Stimulated activated CD4-positive, alpha-beta T cell treated with anti-CD3 and anti-CD28 coated beads, TNF-alpha, amount 100 ng/mL, for 4 hours (primary cell): ENCODE data around the gene USP49.
A peak's percentile ranks its signal among the peaks of the same experiment; 100 is the strongest.

Experiments used
- DNase-seq, 3 experiments: peaks; one replicate each; pipeline ENCODE4 v3.0.0-alpha.2; 2020; ENCODE audit warnings: low read depth in 3 of 3

The USP49 gene

DNA sequence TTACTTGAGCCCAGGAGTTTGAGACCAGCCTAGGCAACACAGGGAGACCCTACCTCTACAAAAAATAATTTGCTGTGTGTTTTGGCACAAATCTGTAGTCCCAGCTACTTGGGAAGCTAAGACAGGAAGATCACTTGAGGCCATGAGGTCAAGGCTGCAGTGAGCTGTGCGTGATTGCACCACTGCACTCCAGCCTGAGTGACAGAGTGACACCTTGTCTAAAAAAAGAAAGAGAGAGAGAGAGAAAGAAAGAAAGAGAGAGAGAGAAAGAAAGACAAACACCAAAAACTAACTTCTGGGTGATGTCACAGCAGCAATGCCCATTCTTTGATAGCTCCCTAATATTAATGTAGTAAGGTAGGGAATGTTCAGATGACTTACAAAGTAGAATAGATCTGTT lies 20.4 kb downstream of the USP49 start:
- no peak for DNase-seq

DNA sequence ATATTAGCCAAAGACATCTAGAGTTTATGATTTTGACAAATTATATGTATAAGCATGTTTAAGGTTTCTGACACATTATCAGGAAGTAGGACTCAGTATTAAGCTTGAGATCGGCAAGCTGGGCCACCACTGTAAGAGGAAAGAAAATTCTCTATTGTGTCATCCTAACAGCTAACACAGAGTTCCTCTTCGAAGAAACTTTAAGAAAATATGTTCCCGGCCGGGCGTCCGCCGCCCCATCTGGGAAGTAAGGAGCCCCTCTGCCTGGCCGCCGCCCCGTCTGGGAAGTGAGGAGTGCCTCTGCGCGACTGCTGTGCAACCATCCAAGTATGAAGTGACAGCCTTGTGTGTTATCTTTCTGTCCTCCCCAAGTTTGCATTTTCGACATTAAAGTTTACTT lies 23.0 kb downstream of the USP49 start:
- no peak for DNase-seq

DNA sequence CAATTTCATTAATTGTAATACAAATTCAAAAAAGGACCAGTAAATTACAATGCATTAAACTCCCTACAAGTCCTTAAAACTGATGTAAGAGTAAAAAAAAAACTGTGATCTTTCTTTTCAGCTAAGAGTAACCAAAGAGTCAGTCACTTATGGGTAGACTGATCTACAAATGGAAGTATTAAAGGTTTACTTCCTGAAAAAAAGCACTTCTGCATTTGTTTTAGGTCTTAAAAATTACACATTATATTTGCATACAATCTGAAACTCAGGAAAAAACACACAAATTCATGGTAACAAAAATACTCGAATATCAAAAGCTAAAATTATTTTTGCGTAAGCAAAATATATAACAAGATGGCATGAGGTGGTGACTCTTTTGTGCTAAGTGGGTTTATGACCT lies 23.5 kb downstream of the USP49 start:
- no peak for DNase-seq

DNA sequence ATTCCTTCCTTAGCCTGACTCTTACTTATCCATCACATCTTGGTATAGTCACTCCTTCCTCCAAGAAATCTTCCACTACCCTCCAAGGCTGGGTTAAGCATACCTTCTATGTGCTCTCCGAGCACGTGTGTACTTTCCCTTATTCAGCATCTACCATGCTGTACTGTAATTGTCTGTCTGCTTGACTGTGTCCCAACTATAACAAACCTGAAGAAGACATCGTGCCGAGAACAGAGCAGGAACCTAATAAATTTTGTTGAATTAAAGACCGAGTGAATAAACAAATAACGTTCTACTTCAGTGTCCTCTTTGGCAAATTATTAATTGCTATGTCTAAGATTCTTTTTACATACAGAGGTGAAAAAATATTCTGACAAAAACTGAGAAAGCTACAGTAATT lies 35.8 kb downstream of the USP49 start:
- no peak for DNase-seq

DNA sequence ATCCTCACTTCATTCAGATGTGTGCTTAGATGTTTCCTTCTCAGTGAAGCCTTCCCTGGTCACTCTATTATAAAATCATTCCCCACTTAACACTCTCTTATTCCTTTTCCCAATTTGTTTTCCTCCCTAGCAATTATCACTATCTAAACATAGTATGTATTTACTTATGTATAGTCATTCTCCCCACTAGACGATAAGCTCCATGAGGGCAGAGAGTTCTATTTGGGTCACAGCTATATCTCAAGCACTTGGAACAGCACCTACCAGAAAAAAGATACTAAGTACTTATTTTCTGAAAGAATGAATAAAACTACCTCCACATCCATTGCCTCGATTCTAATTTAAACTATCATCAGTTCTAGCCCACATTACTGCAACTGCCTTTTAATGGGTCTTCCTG lies 36.5 kb downstream of the USP49 start:
- no peak for DNase-seq

DNA sequence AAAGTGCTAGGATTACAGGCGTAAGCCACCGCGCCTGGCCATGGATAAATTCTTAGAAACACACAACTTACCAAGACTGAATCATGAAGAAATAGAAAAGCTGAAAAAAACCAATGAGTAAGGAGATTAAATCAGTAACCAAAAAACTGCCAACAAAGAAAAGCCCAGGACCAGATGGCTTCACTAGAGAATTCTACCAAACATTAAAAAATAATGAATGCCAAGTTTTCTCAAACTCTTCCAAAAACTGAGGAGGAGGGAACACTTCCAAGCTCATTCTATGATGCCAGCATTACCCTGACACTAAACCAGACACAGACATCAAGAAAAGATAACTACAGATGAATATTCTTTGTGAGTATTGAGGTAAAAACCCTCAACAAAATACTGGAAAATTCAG lies 44.3 kb downstream of the USP49 start:
- DNase-seq: no peak

DNA sequence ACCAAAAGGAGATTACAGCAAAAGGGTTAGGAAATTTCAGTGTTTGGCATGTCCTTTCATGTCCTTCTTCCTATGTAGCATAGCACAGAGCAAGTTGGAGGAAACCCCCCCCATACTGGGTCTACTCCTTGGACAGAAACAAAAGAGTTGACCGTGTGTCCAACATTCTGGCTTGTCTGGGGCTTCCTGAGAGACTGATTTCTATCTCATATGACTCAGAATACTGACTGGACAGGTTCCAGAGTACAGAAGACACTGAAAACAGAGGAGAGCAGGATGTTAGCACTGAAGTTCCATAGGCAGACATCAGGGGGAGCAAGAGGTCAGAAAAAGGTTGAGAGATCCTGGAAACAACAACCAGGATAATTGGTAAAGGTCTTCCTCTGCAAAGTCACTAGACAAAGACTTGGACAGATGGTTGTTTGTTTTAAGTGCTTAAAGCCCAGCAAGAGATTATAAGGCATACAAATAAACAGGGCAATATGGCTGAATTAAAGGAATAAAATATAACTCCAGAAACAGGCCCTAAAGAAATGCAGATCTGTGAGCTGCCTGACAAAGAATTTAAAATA lies 48.4 kb downstream of the USP49 start:
- DNase-seq: peak in 2 of 3 experiments; percentile 15 to 23

DNA sequence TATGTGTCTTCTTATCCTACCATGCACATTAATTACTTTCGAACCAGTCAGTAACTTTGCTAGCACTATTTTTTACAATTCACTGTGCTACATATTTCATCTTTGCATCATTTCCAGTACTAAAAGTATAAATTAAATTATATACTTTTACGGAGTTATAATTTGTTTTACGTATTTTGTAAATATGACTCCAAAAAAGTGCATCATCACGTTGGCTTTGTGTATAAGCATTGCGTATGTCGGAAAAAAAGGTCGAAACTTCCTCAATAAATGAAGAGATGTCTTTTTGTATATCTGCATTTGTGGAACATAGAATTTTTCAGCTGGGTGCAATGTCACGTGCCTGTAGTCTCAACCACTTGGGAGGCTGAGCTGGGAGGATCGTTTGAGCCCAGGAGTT lies 52.0 kb downstream of the USP49 start:
- DNase-seq: no peak

DNA sequence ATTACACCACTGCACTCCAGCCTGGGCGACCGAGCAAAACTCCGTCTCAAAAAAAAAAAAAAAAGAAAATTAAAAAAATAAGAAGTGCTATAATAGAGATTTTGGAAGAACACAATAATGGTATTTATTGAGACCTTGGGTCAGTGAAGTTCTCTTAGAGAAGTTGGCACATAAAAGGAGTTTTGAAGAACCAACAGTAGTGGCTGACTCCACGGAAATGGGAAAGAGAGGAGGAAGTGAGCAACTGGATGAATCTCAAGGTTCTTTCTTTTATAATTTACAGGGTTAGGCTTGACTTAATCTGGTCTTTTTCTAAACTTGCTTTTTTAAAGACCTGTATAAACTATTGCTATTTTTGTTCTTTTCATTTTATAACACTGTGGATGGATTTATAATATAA lies 54.8 kb downstream of the USP49 start:
- DNase-seq: no peak

DNA sequence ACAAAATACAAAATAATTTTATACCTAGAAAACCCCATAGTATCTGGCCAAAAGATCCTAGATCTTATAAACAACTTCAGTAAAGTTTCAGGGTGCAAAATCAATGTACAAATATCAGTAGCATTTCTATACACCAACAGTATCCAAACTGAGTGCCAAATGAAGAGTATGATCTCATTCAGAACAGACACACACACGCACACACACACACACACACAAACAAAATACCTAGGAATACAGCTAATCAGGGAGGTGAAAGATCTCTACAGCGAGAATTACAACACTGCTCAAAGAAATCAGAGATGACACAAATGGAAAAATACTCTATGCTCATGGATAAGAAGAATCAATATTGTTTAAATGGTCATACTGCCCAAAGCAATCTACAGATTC lies 58.5 kb downstream of the USP49 start:
- DNase-seq: no peak

DNA sequence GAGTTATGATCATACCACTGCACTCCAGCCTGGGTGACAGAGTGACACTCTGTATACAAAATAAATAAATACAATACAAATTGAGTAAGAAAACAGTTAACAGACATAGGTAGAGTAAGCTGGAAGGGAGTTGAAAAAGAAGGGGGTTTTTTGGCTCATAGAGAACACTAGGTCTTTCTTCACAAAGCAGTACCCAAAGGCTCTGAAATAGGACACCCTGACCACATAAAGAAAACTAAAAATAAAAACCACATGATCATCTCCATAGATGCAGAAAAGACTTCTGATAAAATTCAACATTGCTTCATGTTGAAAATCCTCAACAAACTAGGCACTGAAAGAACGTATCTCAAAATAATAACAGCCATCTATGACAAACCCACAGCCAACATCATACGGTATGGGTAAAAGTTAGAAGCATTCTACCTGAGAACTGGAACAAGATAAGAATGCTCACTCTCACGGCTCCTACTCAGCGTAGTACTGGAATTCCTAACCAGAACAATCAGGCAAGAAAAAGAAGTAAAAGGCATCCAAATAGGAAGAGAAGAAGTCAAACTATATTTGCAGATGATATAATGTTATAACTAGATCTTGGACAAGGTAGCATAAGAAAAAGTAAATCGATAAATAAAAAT lies 59.0 kb downstream of the USP49 start:
- no peak for DNase-seq

DNA sequence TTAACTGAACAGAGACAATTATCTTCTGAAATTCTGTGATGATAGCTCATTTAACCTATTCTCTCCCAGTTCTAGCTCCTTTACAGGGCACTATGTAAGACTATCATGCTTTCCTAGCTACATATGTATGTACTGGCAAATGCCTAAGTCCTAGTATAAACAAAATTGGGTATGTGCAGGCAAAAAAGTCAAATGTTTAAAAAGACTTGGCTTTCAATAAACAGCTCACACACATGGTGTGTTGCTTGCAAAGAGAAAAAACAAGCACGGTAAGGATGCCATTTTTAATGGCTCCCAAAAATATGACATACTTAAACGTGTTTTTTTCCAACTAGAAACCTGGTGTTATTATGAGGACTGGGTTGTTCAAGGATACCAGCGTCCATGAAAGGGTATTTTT lies 62.9 kb downstream of the USP49 start:
- DNase-seq: no peak

DNA sequence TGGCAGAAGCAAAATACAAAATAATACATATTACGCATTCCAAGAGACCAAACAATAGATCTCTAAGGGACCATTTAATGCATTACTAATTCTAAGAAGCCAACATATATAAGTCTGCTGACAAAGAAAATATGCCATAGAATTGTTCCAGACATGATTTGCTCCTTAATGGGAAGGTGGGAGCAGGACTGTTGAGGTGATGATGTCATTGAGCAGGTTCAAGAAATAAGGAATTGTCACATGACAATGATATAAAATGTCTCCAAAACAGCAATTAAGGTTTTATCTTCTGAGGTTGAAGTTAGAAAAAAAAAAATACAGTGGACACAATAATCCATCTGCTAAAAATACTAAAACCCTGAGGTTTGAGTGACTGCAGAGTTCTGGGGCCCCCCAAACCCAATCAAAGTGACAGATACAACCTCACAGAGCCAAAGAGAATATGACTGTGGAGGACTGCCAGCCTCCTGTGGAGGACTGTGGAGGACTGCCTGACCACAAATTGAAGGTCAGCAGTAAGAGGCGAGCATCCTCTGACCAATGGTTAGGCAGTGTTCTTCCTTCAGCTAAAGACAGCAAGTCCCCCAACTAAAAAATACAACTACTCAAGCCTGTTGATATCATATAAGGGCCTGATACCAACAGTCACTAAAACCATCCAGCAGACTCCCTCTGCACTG lies 68.7 kb downstream of the USP49 start:
- DNase-seq: no peak

DNA sequence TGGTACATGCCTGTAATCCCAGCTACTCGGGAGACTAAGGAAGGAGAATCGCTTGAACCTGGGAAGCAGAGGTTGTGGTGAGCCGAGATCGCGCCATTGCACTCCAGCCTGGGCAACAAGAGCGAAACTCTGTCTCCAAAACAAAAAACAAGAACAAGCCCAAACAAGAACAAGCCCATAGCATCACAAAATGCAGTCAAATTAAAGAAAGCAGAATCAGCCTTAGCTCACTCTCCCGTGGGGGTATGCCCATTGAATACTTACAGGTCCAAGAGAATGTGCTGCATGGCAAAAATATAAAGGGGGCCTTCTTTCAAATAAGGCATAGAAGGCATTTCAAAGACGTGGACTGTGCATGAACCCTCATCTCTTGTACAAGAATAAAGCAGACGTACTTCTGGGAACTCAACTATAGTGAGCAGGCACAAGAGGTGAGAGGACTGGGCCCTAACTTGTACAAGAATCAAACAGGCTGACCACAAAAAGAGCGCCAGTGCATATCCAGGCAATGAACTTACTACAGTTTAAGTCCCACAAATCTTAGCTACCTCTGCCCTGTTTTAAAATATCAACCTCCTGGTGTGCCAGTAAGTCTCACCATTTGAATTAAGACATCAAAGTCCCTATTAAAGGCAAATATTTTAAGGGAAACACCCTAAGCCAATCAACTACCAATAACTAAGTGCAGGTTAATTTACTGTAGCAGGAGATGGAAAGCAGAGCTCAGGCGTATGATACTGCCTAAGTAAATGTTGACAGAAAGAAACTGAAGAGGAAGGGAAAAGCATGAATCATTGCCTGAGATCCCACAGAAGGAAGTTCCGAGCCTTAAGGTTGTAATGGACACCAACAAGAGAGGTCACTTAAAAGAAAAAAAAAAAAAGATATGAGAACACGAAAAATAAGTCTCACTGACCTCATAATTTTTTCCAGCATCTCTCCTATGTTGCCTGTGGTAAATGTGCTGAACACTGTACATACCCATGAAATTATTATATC lies 70.3 kb downstream of the USP49 start:
- DNase-seq: no peak

DNA sequence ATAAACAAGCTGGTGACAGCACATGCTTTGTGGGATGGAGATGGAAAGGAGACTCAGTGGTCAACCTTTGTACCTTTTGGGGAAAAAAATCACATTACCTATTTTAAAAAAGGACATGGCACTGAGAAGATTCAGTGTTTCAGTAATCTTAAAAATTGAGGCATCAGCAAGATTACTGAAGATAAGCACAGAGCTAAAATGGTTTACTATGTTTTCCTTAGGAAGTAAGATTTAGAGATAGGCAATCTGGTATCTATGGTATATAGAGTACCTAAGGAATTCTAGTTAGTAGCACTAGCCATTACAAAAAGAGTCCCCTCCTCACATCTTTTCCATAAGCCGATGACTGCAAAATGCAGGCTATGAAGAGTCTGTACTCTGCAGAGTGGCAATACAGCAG lies 72.0 kb downstream of the USP49 start:
- no peak for DNase-seq

DNA sequence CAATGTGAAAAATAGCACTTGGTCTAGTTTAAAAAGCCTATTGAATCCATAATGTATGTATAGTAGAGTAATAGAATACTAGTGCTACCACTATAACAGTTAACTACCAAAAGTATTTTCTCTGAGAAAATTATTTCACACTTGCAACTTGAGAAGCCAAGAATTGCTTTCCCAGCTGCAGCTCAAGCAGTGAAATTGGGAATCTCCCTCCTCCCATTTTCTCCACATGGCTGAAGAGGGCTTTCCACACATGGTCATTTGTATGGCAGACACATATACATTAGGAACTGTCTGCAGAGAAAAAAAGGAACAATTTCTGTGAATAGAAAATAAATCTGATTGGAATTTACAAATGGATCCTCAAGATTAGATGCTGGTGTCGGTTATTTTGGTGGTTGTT lies 73.2 kb downstream of the USP49 start:
- no peak for DNase-seq

DNA sequence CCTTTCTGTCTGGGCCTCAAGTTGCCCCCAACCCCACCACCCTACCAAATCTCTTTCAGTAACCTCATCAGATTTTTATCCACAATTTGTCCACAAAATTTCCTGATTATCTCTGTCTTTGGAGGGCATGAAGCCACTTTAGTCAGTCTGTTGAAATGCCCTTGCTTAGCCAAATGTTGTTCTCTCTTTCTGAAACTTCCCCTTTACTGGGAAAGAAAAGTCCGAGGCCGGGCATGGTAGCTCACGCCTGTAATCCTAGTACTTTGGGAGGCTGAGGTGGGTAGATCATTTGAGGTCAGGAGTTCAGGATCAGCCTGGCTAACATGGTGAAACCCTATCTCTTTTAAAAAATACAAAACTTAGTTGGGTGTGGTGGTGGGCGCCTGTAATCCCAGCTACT lies 73.9 kb downstream of the USP49 start:
- no peak for DNase-seq

DNA sequence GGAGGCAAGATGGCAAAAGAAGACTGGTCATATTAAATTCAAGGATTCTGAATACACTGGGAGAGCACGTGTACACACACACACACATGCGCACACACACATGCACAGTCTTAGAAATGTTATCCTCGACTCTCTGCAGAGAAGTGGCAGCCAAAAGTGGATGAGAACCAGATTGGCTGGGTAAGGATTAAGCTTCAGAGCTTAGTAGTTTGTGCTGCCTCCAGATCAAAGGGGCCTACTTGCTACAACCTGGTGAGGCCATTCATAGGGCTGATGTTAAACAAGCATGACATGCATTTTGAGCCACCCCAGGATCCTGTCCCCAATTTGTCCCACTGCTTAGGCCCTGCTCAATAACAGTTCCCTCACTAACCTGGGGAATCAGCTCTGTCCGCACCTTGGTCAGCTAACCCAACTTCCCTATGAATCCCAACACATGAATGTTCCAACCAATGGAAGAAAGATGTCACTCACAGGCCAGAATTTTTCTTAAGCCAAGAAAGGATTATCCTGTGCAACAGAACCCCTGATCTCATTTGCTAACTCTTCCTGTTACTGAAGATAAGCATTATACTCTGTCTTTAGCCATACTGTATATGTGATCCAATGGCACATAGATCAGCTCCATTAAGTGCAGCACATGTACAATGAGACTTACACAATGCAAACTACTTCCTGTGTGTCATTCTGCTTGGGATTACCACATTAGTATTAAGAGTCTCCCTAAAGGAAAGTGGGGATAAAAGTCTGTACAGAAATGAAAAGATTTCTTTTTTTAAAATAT lies 76.7 kb downstream of the USP49 start:
- no peak for DNase-seq

DNA sequence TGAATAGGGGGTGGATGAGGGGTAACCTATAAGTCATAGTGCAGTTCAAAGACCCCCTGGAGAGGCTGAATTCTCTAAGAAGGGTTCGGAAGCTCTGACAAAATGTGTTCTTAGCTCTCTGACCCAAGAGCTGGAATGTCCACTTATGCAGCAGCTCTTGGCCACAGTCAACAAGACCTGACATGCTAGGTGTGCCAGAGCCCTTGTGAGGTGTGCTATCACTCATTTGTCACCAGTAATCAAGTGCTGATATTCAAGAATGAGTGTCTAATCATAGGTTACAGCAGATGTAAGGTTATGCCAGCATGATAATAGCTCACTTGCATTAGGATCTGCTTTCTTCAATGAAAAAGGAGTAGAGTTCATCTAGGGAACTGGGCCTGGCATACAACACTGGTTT lies 79.6 kb downstream of the USP49 start:
- no peak for DNase-seq

DNA sequence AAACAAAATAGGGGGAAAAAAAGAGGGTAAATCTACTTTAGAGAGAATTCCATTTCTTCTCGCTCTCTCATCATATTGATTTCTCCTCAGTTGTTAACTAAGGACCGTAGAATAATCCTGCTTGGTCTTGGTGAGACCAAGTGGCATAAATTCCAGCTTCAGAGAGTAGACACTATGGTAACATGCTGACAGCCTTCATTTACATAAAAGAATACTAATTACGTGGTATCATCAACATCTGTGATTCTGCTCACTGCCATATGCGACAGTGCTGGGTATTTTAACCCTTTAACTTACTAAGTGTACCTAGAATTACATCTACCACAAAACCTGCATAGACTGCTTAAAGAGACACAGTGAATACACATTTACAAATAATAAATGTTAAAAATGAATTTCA lies 80.5 kb downstream of the USP49 start:
- DNase-seq: no peak

DNA sequence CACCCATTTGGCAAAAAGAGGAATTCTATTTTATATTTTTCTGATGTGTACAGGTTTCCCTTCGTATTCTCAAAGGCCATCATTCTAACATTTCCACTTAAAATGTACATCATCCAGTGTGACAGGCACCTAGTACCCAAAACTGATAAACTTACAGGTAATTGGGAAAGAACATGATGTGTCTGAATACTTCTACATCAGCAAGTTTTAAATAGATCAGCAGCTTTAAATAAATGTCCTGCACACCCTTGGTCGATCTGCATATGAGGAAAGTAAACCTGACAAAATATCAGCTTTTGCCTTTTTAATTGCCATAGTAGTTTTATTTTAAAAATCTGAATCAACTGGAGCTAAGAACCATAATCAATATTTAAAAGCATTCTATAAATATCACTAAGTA lies 81.2 kb downstream of the USP49 start:
- no peak for DNase-seq

DNA sequence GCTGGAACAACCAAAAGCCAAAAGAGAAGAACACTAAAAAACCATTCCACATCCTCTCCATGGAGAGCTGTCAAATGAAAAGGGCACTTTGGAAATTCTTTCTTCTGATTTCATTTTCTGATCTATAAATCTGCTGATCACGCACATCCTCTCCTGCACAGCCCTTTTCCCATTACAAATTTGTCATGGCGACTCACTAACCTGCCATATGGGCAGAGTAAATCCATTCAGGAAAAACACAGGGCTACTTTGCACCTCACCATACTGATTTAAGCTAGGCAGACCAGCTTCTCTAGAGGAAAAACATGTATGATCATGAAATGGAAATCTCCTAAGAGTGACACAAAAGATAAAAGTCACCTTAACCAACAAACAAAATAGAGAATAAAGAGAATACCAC lies 81.7 kb downstream of the USP49 start:
- no peak for DNase-seq
